M059J (cell line): Measurements from ENCODE around the gene BGLAP. TPM values are rescaled to one million over a fixed set of nuclear protein-coding genes. Genes with fewer than 3 reads are reported as not detected.

Experiments used
- DNase-seq: peaks from one replicate; pipeline ENCODE4 v3.0.0-alpha.2; 2012; ENCODE audit warnings: low read depth
- total RNA-seq: library from RNA; depleted of rRNA; stranded (reverse); fragments of >200 nt; shearing (Covaris generic); gene quantifications from 2 replicates; pipeline ENCODE4 v1.2.3, GENCODE V29; 2014

Gene BGLAP
- total RNA-seq, 1 experiment from 2014 or later = not detected

DNA sequence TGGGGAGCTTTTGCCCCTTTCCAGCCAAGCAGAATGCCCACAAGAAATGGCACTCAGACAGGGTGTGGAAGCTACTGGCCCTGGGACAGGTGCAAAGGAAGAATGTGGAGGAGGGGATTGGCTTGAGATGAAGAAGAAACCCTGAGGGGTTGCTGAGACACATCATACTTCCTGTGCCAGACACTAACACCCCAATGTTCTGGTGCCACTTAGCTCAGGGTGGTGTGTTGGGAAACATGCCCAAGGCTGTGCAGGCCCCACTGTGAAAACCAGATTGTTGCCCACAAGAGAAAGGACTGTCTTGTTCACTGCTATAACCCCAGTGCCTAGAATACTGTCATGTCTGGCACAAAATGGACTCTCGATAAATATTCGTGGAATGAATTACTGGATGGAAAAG is 15.7 kb downstream of the BGLAP start:
- no peak for DNase-seq

DNA sequence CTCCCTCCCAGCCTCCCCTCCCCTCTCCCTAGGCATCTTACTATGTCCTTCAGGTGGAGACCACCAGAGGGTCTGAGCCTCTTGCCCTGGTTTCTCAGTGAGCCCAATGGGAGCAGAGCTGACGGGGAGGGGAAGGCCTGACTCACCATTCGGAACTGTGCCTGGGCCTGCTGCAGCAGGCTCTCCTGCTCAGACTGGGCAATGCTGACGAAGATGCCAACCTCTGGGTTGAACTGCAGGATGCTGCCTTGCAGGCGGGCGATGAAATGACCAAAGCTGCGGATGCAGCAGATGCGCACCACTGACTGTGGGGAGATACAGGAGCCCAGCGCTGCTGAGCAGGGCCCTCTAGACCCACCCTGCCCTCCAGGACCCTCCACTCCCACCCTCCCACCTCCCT is 16.9 kb downstream of the BGLAP start:
- no peak for DNase-seq

DNA sequence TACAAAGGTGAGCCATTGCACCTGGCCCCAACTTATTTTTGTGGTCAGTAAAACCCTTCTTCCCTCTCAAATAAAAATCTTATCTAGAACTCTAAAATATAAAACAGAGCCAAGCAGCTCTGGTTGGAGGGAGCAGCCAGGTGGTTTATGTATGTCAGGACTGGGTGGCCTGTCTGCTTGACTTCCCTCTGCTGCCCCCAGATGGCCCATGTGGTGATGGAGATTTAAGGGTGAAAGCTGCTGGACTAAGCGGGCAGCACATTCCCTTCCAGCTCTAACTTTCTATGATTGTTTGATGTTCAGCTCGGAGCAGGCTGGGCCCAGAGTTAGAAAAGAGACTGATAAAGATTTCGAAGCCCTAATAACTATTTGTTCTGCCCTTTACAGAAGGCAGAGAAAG is 17.8 kb downstream of the BGLAP start:
- no peak for DNase-seq

DNA sequence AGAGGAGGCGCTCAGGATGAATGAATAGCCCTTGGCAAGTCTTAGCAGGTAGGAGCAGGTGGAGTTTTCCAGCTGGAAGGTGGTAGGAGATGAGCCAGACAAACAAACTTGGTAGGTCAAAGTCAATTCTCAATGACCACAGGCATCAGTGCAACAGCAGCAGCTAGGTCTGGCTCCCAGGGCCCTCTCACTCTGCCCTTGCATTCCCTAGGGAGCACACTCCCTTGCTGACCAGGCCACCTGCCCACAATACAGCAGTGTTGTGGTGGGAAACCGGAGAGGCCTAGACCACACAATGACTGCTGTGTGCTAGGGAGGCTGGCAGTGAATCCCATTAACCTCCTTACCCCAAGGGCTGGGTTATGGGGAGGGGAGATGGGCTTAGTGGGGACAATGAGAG is 18.9 kb downstream of the BGLAP start:
- DNase-seq = no peak

DNA sequence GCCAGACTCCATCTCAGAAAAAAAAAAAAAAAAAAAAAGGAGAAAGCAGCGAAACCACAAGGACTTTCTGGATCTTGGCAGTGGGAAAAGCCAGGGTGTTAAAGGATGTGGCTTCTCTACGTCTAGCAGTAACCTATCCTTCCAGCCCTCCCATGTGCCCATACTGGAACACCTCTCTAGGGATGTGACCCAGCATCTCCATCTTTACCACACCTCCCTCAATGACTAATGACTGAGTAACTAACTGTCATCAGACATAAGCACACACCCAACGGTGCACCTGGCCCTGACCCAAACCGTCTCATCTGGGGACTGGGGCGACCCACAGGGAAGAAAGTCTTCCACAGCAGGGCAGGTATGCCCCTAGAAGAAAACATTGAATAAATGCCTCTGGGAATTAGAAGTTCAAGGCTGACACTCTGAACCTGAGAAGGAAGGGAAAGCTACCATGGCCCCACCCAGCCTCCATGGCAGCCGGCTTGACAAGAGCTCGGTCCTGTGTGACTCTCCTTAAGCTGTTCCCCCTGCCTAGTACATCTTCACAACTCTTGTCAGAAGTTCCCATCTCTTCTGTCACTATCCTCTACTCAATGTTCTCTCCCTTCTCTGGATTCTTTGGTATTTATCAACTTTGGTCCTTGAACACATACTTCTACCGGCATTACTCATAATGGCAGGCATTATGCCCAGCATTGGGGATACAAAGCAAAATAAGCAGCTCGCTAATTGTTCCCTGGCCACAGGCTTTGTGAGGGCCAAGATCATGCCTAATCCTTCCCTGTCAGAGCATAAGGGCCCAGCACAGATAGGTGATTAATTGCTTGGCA is 20.7 kb downstream of the BGLAP start:
- peak; percentile 95 for DNase-seq

DNA sequence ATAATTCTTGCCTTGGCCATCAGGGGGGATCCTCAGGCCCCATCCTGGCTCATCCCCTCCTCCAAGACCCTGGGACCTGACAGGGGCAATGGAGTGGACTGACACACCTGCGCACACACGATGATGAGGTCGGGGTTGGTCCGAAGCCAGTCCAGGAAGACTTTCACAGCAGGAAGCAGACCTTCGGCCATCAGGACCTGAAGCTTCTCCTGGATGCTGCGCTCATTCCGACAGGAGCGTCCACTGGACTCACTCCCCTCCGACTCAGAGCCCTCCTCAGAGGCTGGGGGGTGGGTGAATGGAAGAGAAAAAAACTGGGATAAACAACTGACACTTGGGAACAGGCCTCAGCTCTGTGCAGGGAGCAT is 21.3 kb downstream of the BGLAP start:
- no peak for DNase-seq

DNA sequence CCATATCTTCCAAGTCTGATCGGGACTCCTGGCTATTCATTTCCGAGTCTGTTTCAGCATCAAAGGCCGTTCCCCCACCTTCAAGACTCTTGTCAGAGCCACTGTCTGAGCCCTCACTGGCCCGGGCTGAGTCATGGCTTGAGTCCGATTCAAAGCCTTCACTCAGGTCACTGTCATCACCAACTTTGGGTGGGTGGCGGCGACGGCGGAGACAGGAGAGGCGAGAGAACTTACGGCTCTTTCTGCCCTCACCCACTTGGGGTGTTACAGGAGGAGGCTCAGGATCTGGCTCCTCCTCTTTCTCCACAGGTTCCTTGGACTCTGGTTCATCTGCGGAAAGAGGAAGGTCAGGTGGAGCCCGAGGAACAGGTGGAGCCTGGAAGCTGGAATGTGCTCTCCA is 24.1 kb downstream of the BGLAP start:
- DNase-seq = no peak

DNA sequence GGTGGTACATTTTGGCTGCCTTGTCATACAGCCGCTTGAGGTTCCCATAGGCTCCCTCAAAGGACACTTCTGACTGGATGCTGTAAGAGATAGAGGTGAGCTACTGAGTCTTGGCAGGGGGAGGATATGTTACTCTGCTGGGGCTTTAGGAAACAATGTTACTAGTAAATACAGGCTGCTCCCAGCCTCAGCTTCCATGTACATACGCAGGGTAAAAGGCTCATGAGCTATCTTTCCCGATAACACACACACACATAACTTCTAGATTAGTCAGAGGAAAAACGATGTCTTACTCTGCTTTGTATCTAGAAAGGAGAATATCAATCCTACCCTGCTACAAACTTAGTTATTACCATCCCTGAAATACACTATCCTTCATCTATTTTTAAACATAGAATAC is 26.4 kb downstream of the BGLAP start:
- DNase-seq = no peak

DNA sequence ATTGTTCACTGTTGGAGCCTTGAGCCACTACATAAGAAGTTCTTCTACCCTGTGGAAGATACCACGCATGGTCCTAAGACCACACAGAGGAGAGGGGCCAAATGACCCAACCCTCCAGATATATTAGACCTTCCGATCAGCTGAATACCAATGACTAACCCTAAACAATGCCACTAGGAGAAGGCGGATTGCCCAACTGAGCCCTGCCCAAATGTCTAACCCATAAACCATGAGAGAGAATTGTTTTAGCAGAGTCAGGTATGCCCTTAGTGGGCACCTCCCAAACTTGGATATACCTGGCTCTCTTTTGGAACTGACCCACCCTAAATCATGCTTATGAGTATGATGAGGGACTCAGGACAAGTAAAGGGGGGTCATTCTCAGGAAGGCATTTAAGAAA is 28.3 kb downstream of the BGLAP start:
- DNase-seq = no peak

DNA sequence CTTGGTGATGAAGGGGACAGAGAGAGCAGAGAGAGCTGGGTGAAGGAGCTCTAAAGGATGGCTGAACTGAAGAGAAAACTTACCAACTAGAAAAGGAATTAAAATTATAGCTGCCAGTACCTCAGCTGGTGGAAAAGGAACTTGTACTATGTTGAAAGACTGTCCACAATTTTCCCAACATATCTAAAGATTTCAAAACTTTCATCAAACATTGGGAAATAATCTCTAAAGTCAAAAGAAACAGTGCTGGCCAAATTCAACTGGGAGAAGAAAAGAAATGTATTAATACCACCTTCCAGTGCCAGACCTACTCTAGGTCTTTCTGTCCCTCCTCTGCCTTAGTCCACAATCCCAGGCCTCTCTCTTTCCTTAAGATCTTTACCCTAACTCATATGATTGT is 34.5 kb downstream of the BGLAP start:
- no peak for DNase-seq

DNA sequence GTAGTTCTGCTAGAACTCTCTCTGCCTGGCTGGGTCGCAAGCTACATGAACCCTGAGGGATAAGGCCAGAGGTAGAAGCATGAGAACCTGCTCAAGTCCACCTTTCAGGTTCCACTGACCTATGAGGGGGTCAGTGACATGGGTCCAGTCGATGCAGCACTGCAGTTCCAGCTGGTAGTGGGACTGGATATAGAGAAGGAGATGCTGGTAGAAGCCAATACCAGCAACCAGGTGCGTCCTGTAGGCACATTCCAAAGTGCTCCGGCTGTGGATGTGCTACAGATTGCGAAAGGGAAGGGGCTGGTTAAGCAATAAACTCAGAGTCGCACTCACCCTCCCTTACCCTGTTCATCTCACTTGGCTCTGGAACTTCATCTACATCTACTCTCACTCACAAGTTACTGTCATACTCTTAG is 35.0 kb downstream of the BGLAP start:
- DNase-seq = no peak

DNA sequence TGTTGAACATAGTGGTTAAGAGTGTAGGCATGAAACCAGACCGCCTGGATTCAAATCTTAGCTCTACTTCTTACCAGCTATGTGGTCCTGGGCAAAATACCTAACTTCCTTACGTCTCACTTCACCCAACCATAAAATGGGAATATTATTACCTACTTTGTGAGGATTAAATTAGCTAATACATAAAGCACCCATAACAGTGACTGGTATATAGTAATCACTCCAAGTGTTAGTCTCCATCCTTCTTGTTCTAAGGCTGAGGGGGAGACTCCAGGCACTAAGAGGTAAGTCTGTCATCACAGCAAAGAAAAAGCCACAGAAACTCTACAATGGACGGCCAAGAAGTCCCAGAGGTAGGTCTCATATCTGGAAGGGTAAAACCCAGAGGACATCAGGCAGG is 37.9 kb downstream of the BGLAP start:
- no peak for DNase-seq

DNA sequence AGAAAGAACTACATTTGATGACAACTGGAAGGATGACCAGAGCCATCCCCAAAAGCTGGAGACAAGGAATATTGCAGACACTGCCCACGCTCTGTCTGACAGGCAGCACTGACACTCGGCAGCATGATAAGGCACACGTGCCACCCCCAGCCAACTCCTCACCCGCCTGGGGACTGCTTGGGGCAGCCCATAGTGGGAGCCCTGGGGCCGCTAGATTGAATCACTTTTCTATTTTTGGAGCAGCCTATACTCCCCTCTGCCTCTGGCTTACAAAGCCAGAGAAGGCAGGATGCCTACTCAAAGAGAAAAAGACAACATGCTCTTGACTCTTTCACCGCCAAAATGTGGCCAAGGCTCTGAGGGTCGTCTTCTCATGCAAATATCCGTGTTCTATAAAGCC is 39.3 kb downstream of the BGLAP start:
- peak; percentile 45 for DNase-seq

DNA sequence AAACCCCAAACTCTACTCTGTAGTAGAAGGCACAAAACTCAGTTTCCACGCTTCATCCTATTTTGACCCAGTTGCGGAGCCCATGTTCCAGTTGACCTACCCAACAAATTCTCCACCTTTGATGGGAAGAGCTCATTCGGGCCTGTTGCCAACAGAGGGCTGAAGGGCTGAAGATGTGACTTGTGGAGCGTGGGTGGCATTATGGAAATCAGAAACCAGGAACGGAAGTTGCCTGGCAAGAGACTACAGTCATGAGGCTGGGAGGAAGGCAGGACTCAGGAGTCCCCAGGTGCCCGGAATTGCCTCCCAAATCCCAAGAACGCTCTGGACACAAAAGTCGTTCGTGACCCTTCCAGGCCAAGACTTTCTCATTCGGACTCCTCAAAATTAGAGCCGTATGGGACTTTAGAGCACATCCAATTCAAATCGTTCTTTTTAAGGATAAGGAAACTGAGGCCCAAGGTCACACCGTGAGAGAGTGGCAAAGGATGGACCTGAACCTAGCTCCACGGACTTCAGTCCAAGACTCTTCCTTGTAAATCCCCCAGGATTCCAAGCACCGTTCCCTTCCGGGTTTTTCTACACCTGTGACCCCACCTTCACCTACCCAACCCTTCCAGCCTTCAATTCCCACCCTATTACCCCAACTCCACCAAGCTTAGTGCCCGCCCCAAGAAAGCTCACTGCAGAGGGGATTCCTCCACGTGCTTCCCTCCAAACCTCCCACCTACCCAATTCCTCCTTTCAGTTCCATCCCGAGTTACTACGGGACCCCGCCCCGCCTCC is 39.9 kb downstream of the BGLAP start:
- peak; percentile 48 for DNase-seq

DNA sequence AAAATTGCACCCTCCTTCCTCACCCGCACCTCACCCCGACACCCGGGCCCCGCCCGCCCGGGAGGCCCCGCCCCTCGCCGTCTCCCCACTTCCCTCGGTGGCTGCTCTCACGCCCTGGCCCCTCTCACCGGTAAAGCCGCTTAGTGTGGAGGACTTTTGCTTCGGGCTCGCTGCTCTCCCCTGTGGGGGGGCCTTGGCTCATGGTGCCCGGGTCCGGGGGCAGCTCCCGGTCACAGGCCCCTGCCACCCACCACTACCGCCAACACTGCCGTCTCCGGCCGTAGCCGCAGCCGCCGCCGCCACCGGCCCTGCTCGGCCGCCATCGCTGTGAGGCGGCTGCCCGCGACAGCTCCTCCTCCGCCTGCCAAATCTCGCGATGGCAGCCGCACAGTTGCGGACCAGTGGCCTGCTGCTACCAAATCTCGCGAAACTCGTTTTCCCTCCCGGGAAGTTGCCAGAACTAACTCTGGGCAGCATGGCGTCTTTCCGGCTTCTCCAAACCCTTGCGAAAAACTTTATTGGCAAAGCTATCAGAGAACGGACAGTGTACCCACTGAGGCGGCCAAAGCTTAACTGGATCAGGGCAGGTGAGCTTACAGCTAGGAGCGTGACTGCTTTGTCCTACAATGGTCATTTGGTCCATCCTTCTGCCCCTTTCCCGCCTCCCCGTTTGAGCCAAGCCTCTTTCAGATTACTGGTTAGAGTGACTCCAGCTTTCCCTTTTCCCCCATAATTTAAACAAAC is 40.7 kb downstream of the BGLAP start, which contains the start of gene SMG5:
Gene SMG5 (minus strand): TSS at position 347 of the 744 bp plus-strand sequence. CDS start 145 bp downstream, at position 202.
- DNase-seq = peak; percentile 99

DNA sequence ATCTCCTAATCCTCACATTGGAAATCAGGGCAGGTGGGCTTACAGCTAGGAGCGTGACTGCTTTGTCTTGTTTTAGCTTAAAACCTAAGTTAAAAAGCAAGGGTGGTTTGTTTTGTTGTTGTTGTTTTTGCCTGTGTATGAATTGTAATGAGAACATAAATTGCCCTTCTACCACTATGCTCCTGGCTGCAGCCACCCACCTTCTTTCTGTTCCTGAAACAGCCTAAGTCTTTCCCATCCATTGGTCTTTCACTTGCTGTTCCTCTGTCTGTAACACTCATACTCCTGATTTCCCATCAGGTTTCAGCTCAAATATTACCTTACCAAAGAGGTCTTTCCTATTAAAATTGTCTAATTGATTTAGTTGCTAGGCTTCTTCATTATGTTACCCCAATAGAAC is 41.5 kb downstream of the BGLAP start:
- no peak for DNase-seq

DNA sequence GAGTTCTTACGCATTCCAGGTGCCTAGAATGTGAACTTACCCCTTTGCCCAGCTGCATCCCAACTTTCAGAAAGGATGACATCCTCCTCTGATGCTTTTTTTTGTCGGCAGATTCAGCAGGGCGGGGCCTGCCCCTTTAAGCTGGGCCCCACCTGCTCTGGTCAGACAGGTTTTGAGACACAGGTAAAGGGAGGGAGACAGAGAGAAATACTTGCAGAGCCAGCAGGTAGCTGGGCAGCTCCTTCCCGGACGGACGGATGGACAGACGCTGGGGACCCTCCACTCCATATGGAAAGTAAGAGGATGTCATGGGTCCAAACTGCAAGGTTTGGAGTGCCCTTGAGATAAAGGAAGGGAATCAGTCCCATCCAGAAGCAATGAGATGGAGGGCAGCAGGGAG is 42.1 kb downstream of the BGLAP start, which contains the start of gene TMEM79:
Gene TMEM79 (plus strand): TSS at position 214 of the 400 bp plus-strand sequence. CDS start 902 bp downstream, outside the sequence.
- DNase-seq = no peak

DNA sequence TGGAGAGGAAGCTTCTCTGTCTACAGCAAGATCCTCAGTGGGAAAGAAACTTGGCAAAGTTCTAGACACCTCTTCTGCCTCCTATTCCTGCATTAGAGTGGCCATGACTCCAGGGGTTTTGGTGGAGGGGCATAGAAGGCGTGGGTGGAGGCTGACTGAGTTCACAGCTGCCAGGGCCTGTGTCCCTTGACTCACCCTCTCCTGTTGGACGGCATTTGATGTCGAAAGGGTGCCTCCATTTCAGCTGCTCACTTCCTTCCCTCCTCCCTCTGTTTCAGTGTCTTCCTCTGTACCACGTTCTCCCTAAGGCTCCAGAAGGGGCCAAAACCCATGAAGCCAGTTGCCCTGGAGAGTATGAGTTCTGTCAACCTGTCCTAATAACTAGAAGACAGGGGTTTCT is 42.8 kb downstream of the BGLAP start:
- no peak for DNase-seq

DNA sequence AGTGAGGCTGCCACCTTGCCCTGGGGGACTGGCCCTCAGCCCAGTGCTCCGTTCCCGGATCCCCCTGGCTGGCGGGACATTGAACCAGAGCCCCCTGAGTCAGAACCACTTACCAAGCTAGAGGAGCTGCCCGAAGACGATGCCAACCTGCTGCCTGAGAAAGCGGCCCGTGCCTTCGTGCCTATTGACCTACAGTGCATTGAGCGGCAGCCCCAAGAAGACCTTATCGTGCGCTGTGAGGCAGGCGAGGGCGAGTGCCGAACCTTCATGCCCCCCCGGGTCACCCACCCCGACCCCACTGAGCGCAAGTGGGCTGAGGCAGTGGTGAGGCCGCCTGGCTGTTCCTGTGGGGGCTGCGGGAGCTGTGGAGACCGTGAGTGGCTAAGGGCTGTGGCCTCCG is 43.5 kb downstream of the BGLAP start:
- DNase-seq = no peak

DNA sequence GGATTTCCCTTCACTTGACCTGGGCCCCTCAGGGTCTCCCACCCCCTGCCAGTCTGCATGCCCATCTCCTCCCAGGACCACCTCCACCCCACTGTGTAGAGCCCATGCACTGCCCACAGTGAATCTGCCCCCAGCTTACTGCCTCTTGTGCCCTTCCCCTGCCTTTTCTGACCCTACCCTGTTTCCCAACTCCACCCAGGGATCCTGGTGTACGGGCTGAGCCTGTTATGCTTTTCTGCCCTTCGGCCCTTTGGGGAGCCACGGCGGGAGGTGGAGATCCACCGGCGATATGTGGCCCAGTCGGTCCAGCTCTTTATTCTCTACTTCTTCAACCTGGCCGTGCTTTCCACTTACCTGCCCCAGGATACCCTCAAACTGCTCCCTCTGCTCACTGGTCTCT is 44.1 kb downstream of the BGLAP start:
- no peak for DNase-seq

DNA sequence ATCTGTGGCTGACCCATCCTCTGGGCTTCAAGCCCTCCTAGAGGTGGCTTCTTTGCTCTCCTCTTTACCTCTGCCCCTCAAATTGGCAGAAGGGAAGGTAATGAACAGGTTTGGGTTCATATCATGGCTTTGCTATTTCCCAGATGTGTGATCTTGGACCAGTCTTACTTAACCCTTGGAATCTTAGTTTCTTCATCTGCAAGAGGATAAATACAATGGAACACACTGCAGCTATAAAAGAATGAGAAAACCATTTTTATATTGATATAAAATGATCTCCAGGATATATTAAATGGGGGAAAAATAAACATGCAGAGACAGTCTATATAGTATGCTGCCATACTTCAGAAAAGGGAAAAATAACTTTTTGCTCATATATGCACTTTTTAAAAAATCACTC is 47.9 kb downstream of the BGLAP start:
- DNase-seq = no peak
